Hepatocyte (in vitro differentiated cells): ENCODE results near the gene RGS3. TPM values are rescaled to one million over a fixed set of nuclear protein-coding genes. Genes with fewer than 3 reads are reported as not detected.

Source experiments
- DNase-seq: peaks from one replicate; pipeline ENCODE4 v3.0.0-alpha.2; 2016; ENCODE audit warnings: low spot score
- H2AFZ ChIP-seq: fragments of 200-600 bp; sonication (generic); 2 replicates; pipeline ENCODE4 v1.6.0; 2016; ENCODE audit warnings: antibody characterized with exemption, mild to moderate bottlenecking
- H3K27ac ChIP-seq: fragments of 200-600 bp; sonication (generic); 2 replicates; pipeline ENCODE4 v1.5.1; 2016; ENCODE audit warnings: mild to moderate bottlenecking
- H3K27me3 ChIP-seq: fragments of 200-600 bp; sonication (generic); 2 replicates; pipeline ENCODE4 v1.6.1; 2016
- H3K36me3 ChIP-seq: fragments of 200-600 bp; sonication (generic); replicated peaks from 2 replicates; pipeline ENCODE4 v1.5.1; 2016; ENCODE audit warnings: low read depth; ENCODE audit not compliant: insufficient read depth
- H3K4me1 ChIP-seq: fragments of 200-600 bp; sonication (generic); 2 replicates; pipeline ENCODE4 v1.5.1; 2016; ENCODE audit warnings: mild to moderate bottlenecking, moderate library complexity; ENCODE audit not compliant: insufficient read depth
- H3K4me2 ChIP-seq: fragments of 200-600 bp; sonication (generic); 2 replicates; pipeline ENCODE4 v1.6.0; 2016
- H3K4me3 ChIP-seq: fragments of 200-600 bp; sonication (generic); 2 replicates; pipeline ENCODE4 v1.5.1; 2016; ENCODE audit warnings: mild to moderate bottlenecking
- H3K79me2 ChIP-seq: fragments of 200-600 bp; sonication (generic); 2 replicates; pipeline ENCODE4 v1.6.0; 2017; ENCODE audit warnings: mild to moderate bottlenecking
- H3K9me2 ChIP-seq: fragments of 200-600 bp; sonication (generic); replicated peaks from 2 replicates; pipeline ENCODE4 v1.6.0; 2017; ENCODE audit warnings: mild to moderate bottlenecking; ENCODE audit not compliant: insufficient read depth
- H3K9me3 ChIP-seq: fragments of 200-600 bp; sonication (generic); 2 replicates; pipeline ENCODE4 v1.5.1; 2016; ENCODE audit warnings: low read depth, mild to moderate bottlenecking
- H4K20me1 ChIP-seq: fragments of 200-600 bp; sonication (generic); 2 replicates; pipeline ENCODE4 v1.6.0; 2016; ENCODE audit warnings: mild to moderate bottlenecking; ENCODE audit not compliant: insufficient read depth, poor library complexity, severe bottlenecking
- EZH2 ChIP-seq: fragments of 200-600 bp; sonication (generic); IDR thresholded peaks from 2 replicates; pipeline ENCODE4 v1.6.1; 2016; ENCODE audit warnings: antibody characterized with exemption, mild to moderate bottlenecking, borderline replicate concordance
- EZH2phosphoT487 ChIP-seq: fragments of 200-600 bp; sonication (generic); IDR thresholded peaks from one replicate; pipeline ENCODE4 v1.6.1; 2018; ENCODE audit warnings: antibody characterized with exemption, mild to moderate bottlenecking, low read depth, moderate library complexity; ENCODE audit not compliant: unreplicated experiment, severe bottlenecking
- WGBS: methylation state at CpG from one replicate; pipeline ENCODE4 v1.1.6; 2016; ENCODE audit warnings: low lambda C conversion rate; ENCODE audit errors: missing lambda C conversion rate; 5-methylcytosine and 5-hydroxymethylcytosine counted together
- polyA plus RNA-seq: library from polyadenylated mRNA; unstranded; fragments of >200 nt; fragmentation: Nextera tagmentation; extraction: Ambion mirVana; gene quantifications from 2 replicates; pipeline ENCODE4 v1.2.1, GENCODE V29; 2016
- total RNA-seq: library from RNA; depleted of rRNA; stranded (reverse); fragments of >200 nt; gene quantifications from 2 replicates; pipeline ENCODE4 v1.2.3, GENCODE V29; 2014
- TF ChIP-seq, protein P1 (sequence below): fragments of 200-600 bp; sonication (generic); IDR thresholded peaks from 2 replicates; pipeline ENCODE4 v1.5.1; 2016; ENCODE audit warnings: antibody characterized with exemption, mild to moderate bottlenecking; ENCODE audit not compliant: poor library complexity

RGS3 gene
- total and polyA plus RNA-seq, 2 experiments from 2014 or later: 48.0 to 62.7 TPM

GRCh38 chr9:113536483-113537228, 73.1 kb downstream of the RGS3 start:
- no peaks in the 10 kb centered on the region for H3K27me3 ChIP-seq
- no peak for DNase-seq
- whole genome bisulfite sequencing: 85% methylated on average over 21 of the region's 21 CpGs
- H4K20me1 ChIP-seq: no peaks in the 10 kb centered on the region
- H3K79me2 ChIP-seq: no peaks in the 10 kb centered on the region
- H3K27ac ChIP-seq: no peak overlapping the region
- H3K9me2 ChIP-seq: no peaks in the 10 kb centered on the region
- no peak overlapping the region for H3K4me2 ChIP-seq
- H3K36me3 ChIP-seq: no peaks in the 10 kb centered on the region
- TF ChIP-seq EZH2 (no peak), EZH2phosphoT487 (no peak)
- TF ChIP-seq, protein P1, sequence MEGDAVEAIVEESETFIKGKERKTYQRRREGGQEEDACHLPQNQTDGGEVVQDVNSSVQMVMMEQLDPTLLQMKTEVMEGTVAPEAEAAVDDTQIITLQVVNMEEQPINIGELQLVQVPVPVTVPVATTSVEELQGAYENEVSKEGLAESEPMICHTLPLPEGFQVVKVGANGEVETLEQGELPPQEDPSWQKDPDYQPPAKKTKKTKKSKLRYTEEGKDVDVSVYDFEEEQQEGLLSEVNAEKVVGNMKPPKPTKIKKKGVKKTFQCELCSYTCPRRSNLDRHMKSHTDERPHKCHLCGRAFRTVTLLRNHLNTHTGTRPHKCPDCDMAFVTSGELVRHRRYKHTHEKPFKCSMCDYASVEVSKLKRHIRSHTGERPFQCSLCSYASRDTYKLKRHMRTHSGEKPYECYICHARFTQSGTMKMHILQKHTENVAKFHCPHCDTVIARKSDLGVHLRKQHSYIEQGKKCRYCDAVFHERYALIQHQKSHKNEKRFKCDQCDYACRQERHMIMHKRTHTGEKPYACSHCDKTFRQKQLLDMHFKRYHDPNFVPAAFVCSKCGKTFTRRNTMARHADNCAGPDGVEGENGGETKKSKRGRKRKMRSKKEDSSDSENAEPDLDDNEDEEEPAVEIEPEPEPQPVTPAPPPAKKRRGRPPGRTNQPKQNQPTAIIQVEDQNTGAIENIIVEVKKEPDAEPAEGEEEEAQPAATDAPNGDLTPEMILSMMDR: no peak
- H3K4me1 ChIP-seq: peaks cover 8% of the 10 kb centered on the region
- no peak overlapping the region for H3K4me3 ChIP-seq
- H2AFZ ChIP-seq: no peak overlapping the region
- H3K9me3 ChIP-seq: no peaks in the 10 kb centered on the region

- 93% methylated on average over 7 of the region's 7 CpGs for WGBS
- TF ChIP-seq EZH2phosphoT487: no peak
- no peak for TF ChIP-seq EZH2
- TF ChIP-seq, protein P1: no peak
- no peaks in the 10 kb centered on the region for H3K36me3 ChIP-seq
These were observed 73.8 kb downstream of the RGS3 start for GRCh38 chr9:113537229-113537810.

DNA sequence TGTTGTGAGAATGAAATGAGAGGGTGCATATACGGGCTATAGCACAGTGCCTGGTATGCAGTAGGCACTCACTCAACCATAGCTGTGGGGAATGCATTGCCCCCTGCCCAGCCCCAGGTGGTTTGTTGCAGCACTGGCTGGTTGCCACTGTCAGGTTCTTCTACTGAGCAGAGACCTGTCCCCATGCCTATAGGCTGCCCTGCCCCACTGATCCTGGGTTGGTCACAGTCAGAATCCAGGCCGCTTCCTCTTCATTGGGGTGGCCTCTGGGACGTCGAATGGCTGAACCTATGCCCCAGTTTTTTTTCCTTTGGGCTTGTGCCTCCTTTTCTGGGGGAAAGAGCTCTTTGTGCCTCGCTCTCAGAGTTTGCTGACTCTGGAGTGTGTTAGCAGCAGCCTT, 74.6 kb downstream of the RGS3 start:
- no peaks in the 10 kb centered on the region for H3K27me3 ChIP-seq
- H3K4me1 ChIP-seq: peaks cover 8% of the 10 kb centered on the region
- H3K9me3 ChIP-seq: no peaks in the 10 kb centered on the region
- no peaks in the 10 kb centered on the region for H3K79me2 ChIP-seq
- H3K36me3 ChIP-seq: no peaks in the 10 kb centered on the region
- DNase-seq: no peak
- no peak overlapping the region for H3K27ac ChIP-seq
- WGBS: 90% methylated on average over 5 of the region's 5 CpGs
- no peak overlapping the region for H3K4me3 ChIP-seq
- no peak overlapping the region for H3K4me2 ChIP-seq
- H3K9me2 ChIP-seq: no peaks in the 10 kb centered on the region
- no peak overlapping the region for H2AFZ ChIP-seq
- no peaks in the 10 kb centered on the region for H4K20me1 ChIP-seq
- no peak for TF ChIP-seq EZH2
- TF ChIP-seq EZH2phosphoT487: no peak
- TF ChIP-seq, protein P1: no peak

More at GRCh38 chr9:113537229-113537810, 73.8 kb downstream of the RGS3 start:
- no peak for DNase-seq
- H2AFZ ChIP-seq: no peak overlapping the region
- H3K9me2 ChIP-seq: no peaks in the 10 kb centered on the region
- no peak overlapping the region for H3K4me3 ChIP-seq
- no peaks in the 10 kb centered on the region for H3K9me3 ChIP-seq
- H3K27ac ChIP-seq: no peak overlapping the region
- H4K20me1 ChIP-seq: no peaks in the 10 kb centered on the region
- no peaks in the 10 kb centered on the region for H3K79me2 ChIP-seq
- peaks cover 8% of the 10 kb centered on the region for H3K4me1 ChIP-seq
- H3K27me3 ChIP-seq: no peaks in the 10 kb centered on the region
- no peak overlapping the region for H3K4me2 ChIP-seq
